HEK293T (cell line): ENCODE measurements around the gene FANCD2.
A peak's percentile ranks its signal among the peaks of the same experiment; 100 is the strongest.
"Not testable (repeated sequence)": the region's sequence is repeated elsewhere in the genome, so short reads cannot be mapped to it uniquely, and the experiment has no call there.

ENCODE experiments used
- CTCF ChIA-PET: fragments of 350-600 bp; formaldehyde crosslinking; extraction: SDS; loops from one replicate; lab custom pipeline; 2021; ENCODE audit warnings: antibody characterized with exemption, inconsistent platforms; lab: Yijun Ruan, JAX
- POLR2A ChIA-PET: fragments of 350-600 bp; formaldehyde crosslinking; extraction: SDS; loops from one replicate; lab custom pipeline; 2020; ENCODE audit warnings: antibody characterized with exemption, inconsistent platforms; lab: Yijun Ruan, JAX
- DNase-seq: peaks from one replicate; pipeline ENCODE4 v3.0.0; 2012; ENCODE audit warnings: mixed read lengths; ENCODE audit errors: extremely low spot score
- ARNT ChIP-seq: fragments of 450-650 bp; IDR thresholded peaks from 2 replicates; pipeline ENCODE4 v1.6.1; 2017; ENCODE audit warnings: mild to moderate bottlenecking
- BHLHE40 ChIP-seq: fragments of 450-650 bp; IDR thresholded peaks from 2 replicates; pipeline ENCODE4 v1.6.1; 2016; ENCODE audit warnings: mild to moderate bottlenecking, moderate library complexity, borderline replicate concordance
- CTBP1 ChIP-seq: fragments of 450-650 bp; IDR thresholded peaks from 2 replicates; pipeline ENCODE4 v1.6.1; 2016; ENCODE audit warnings: borderline replicate concordance
- ELF4 ChIP-seq: fragments of 450-650 bp; IDR thresholded peaks from 2 replicates; pipeline ENCODE4 v1.6.1; 2017; ENCODE audit warnings: antibody characterized with exemption
- FOXA1 ChIP-seq: fragments of 450-650 bp; IDR thresholded peaks from 2 replicates; pipeline ENCODE4 v1.6.1; 2016; ENCODE audit warnings: mild to moderate bottlenecking
- FOXK2 ChIP-seq: fragments of 450-650 bp; IDR thresholded peaks from 2 replicates; pipeline ENCODE4 v1.6.1; 2016; ENCODE audit warnings: mild to moderate bottlenecking
- FOXM1 ChIP-seq: fragments of 450-650 bp; IDR thresholded peaks from 2 replicates; pipeline ENCODE4 v1.6.1; 2017; ENCODE audit warnings: mild to moderate bottlenecking, borderline replicate concordance
- HDGF ChIP-seq: fragments of 450-650 bp; IDR thresholded peaks from 2 replicates; pipeline ENCODE4 v1.6.1; 2017; ENCODE audit warnings: antibody characterized with exemption, borderline replicate concordance
- L3MBTL2 ChIP-seq: fragments of 450-650 bp; conservative IDR thresholded peaks from 2 replicates; pipeline ENCODE4 v1.6.1; 2016; ENCODE audit warnings: mild to moderate bottlenecking
- LEF1 ChIP-seq: fragments of 450-650 bp; IDR thresholded peaks from 2 replicates; pipeline ENCODE4 v1.6.1; 2017; ENCODE audit warnings: mild to moderate bottlenecking, borderline replicate concordance
- NFRKB ChIP-seq: fragments of 450-650 bp; IDR thresholded peaks from 2 replicates; pipeline ENCODE4 v1.6.1; 2016; ENCODE audit warnings: mild to moderate bottlenecking, moderate library complexity
- PKNOX1 ChIP-seq: fragments of 450-650 bp; IDR thresholded peaks from 2 replicates; pipeline ENCODE4 v1.6.1; 2016
- SP1 ChIP-seq: fragments of 450-650 bp; IDR thresholded peaks from 2 replicates; pipeline ENCODE4 v1.6.1; 2017
- SUZ12 ChIP-seq: fragments of 450-650 bp; IDR thresholded peaks from 2 replicates; pipeline ENCODE4 v1.6.1; 2016; ENCODE audit warnings: mild to moderate bottlenecking
- TARDBP ChIP-seq: fragments of 450-650 bp; IDR thresholded peaks from 2 replicates; pipeline ENCODE4 v1.6.1; 2016
- ZNF384 ChIP-seq: fragments of 450-650 bp; IDR thresholded peaks from 2 replicates; pipeline ENCODE4 v1.6.1; 2016

The FANCD2 gene

GRCh38 chr3:10122724-10123123 is 96.5 kb downstream of the FANCD2 start:
- ChIA-PET CTCF (interaction anchor here (0.6 kb wide), 1 partner anchor 30 kb away, joined by 3 read pairs; no protein-coding TSS in a partner anchor), POLR2A (interaction anchor here (0.7 kb wide), 1 partner anchor 19 kb away, joined by 3 read pairs; the partner anchor contains the start of gene VHL)
- no peak for TF ChIP-seq ZNF384
- no peak for TF ChIP-seq PKNOX1
- no peak for TF ChIP-seq FOXK2
- no peak for TF ChIP-seq SUZ12
- DNase-seq: no peak

GRCh38 chr3:10135872-10136271 is 109.6 kb downstream of the FANCD2 start:
- CTCF ChIA-PET, POLR2A ChIA-PET, DNase-seq: not testable (repeated sequence)

- TF ChIP-seq NFRKB (no peak), FOXK2 (no peak), SUZ12 (no peak), L3MBTL2 (no peak)
- DNase-seq: no peak
- CTCF ChIA-PET: no interaction called here
- POLR2A ChIA-PET: no interaction called here
Observed at GRCh38 chr3:10136426-10137005, 110.3 kb downstream of the FANCD2 start.

GRCh38 chr3:10137178-10137577 is 110.9 kb downstream of the FANCD2 start:
- ChIA-PET CTCF (interaction anchor here (0.7 kb wide), 1 partner anchor 420 kb away, joined by 3 read pairs; no protein-coding TSS in a partner anchor), POLR2A (no interaction called here)
- TF ChIP-seq ZNF384 (no peak), TARDBP (no peak), FOXK2 (no peak), LEF1 (no peak), PKNOX1 (no peak), SUZ12 (no peak), FOXA1 (no peak), NFRKB (no peak), HDGF (no peak), L3MBTL2 (no peak), BHLHE40 (no peak), ARNT (no peak), CTBP1 (no peak), SP1 (no peak)
- DNase-seq: no peak

GRCh38 chr3:10140996-10141546 is 114.8 kb downstream of the FANCD2 start:
- no peak for TF ChIP-seq FOXM1
- TF ChIP-seq TARDBP: no peak
- no peak for TF ChIP-seq SUZ12
- TF ChIP-seq ZNF384: peak; percentile 81
- no peak for TF ChIP-seq FOXK2
- no peak for TF ChIP-seq PKNOX1
- TF ChIP-seq FOXA1: no peak
- DNase-seq: no peak
- CTCF ChIA-PET: interaction anchor here (0.6 kb wide), 1 partner anchor 63 kb away, joined by 4 read pairs; no protein-coding TSS in a partner anchor
- POLR2A ChIA-PET: interaction anchor here (0.6 to 1.4 kb wide), 14 partner anchors 12 to 123 kb away, joined by 3 to 12 read pairs (median 3); partner anchors contain the start of genes FANCD2OS, IRAK2 and TATDN2

GRCh38 chr3:10142707-10143560 is 116.7 kb downstream of the FANCD2 start:
- ChIA-PET CTCF (no interaction called here), POLR2A (no interaction called here)
- DNase-seq: peak; percentile 15
- peak; percentile 83 for TF ChIP-seq ZNF384
- no peak for TF ChIP-seq ARNT

- ChIA-PET CTCF (no interaction called here), POLR2A (no interaction called here)
- no peak for DNase-seq
- TF ChIP-seq ELF4: no peak
- TF ChIP-seq FOXA1: no peak
- TF ChIP-seq BHLHE40: no peak
Observed at GRCh38 chr3:10145685-10146084, 119.4 kb downstream of the FANCD2 start.
